GM12878 (cell line): ENCODE data around the gene CKAP5. TPM values are rescaled to one million over a fixed set of nuclear protein-coding genes. Genes with fewer than 3 reads are reported as not detected.
"Not testable (repeated sequence)": the region's sequence is repeated elsewhere in the genome, so short reads cannot be mapped to it uniquely, and the experiment has no call there.

Experiments used
- ATAC-seq: fragments of 200-7000 bp; cut with Tn5 transposase; 3 replicates; pipeline ENCODE4 v1.9.1; 2020; ENCODE audit warnings: mild to moderate bottlenecking, moderate library complexity
- BruUV-seq: library from RNA; stranded (reverse); fragments of 400-500 nt; replicated peaks from 2 replicates; lab custom pipeline; 2021; lab: Mats Ljungman, UMichigan
- CTCF ChIA-PET: fragments of 300-600 bp; sonication (Branson Sonifier 250); formaldehyde crosslinking; extraction: SDS; loops from one replicate; lab custom pipeline; 2021; ENCODE audit warnings: inconsistent platforms; lab: Yijun Ruan, JAX
- POLR2A ChIA-PET: fragments of 350-600 bp; formaldehyde crosslinking; extraction: SDS; loops from one replicate; lab custom pipeline; 2021; ENCODE audit warnings: inconsistent platforms; lab: Charles Lee
- RAD21 ChIA-PET: fragments of 300-600 bp; sonication (Branson Sonifier 250); formaldehyde crosslinking; loops from one replicate; lab custom pipeline; 2023; ENCODE audit warnings: antibody characterized with exemption; ENCODE audit not compliant: unreplicated experiment; lab: Charles Lee
- SMC1A ChIA-PET: fragments of 300-600 bp; sonication (Branson Sonifier 250); formaldehyde crosslinking; loops from one replicate; lab custom pipeline; 2023; ENCODE audit not compliant: unreplicated experiment, uncharacterized antibody; lab: Charles Lee
- DNase-seq: peaks from one replicate; pipeline ENCODE4 v3.0.0-alpha.2; 2011; ENCODE audit warnings: low read depth, low spot score
- FAIRE-seq: peaks from 3 replicates; lab custom pipeline; 2011; peaks lifted over from hg19 to GRCh38; lab: Jason Lieb, UNC
- H2AFZ ChIP-seq: 2 replicates; pipeline ENCODE4 v1.6.0; 2011; ENCODE audit warnings: low read depth, low read length, control low read depth; ENCODE audit not compliant: control insufficient read depth
- H3K27ac ChIP-seq: 2 replicates; pipeline ENCODE4 v1.5.1; 2011; ENCODE audit warnings: control low read depth; ENCODE audit not compliant: control insufficient read depth, insufficient read depth
- H3K27me3 ChIP-seq, 2 experiments: replicated peaks in 1 of 2; 2 replicates each; pipeline versions ENCODE4 v1.6.0 to v1.6.1; 2011; ENCODE audit warnings: low read length in 1 of 2; ENCODE audit not compliant: control insufficient read depth in 2 of 2, insufficient read depth in 2 of 2
- H3K36me3 ChIP-seq, 2 experiments: 2 replicates each; pipeline ENCODE4 v1.5.1; 2011; ENCODE audit warnings: low read length in 1 of 2; ENCODE audit not compliant: control insufficient read depth in 2 of 2, insufficient read depth in 2 of 2
- H3K4me1 ChIP-seq: 2 replicates; pipeline ENCODE4 v1.6.1; 2011; ENCODE audit warnings: mild to moderate bottlenecking, low read length, moderate library complexity, mixed read lengths; ENCODE audit not compliant: control insufficient read depth, insufficient read depth
- H3K4me2 ChIP-seq: 2 replicates; pipeline ENCODE4 v1.6.0; 2011; ENCODE audit warnings: control low read depth; ENCODE audit not compliant: control insufficient read depth, insufficient read depth
- H3K4me3 ChIP-seq: fragments of 200-600 bp; sonication (generic); 2 replicates; pipeline ENCODE4 v1.5.1; 2016
- H3K79me2 ChIP-seq: 2 replicates; pipeline ENCODE4 v1.6.0; 2011; ENCODE audit warnings: low read length; ENCODE audit not compliant: control insufficient read depth, insufficient read depth
- H3K9ac ChIP-seq: 2 replicates; pipeline ENCODE4 v1.8.0; 2011; ENCODE audit warnings: low read length, control low read depth, mixed read lengths; ENCODE audit not compliant: control insufficient read depth, insufficient read depth
- H3K9me3 ChIP-seq: replicated peaks from 3 replicates; pipeline ENCODE4 v1.5.1; 2011; ENCODE audit warnings: mild to moderate bottlenecking, low read length; ENCODE audit not compliant: control insufficient read depth, insufficient read depth
- H4K20me1 ChIP-seq: 2 replicates; pipeline ENCODE4 v1.6.0; 2011; ENCODE audit not compliant: control insufficient read depth, insufficient read depth
- DPF2 ChIP-seq: fragments of 450-650 bp; IDR thresholded peaks from 2 replicates; pipeline ENCODE4 v1.6.1; 2017; ENCODE audit warnings: mild to moderate bottlenecking
- KAT2A ChIP-seq: conservative IDR thresholded peaks from 2 replicates; pipeline ENCODE4 v1.6.1; 2011; ENCODE audit warnings: low read depth, low read length; ENCODE audit not compliant: control insufficient read depth
- MYC ChIP-seq: IDR thresholded peaks from 2 replicates; pipeline ENCODE4 v1.6.1; 2011; ENCODE audit warnings: mild to moderate bottlenecking, low read length, moderate library complexity, inconsistent platforms; ENCODE audit not compliant: insufficient read depth, insufficient replicate concordance, insufficient read length, severe bottlenecking
- NFYA ChIP-seq: IDR thresholded peaks from 2 replicates; pipeline ENCODE4 v1.6.1; 2011; ENCODE audit warnings: low read depth, mild to moderate bottlenecking, low read length, improper control_type of control experiment, borderline replicate concordance
- RUNX3 ChIP-seq: IDR thresholded peaks from 2 replicates; pipeline ENCODE4 v1.6.1; 2012; ENCODE audit warnings: low read length, inconsistent platforms
- WGBS: methylation state at CpG from one replicate; pipeline ENCODE4 v1.1.6; 2016; ENCODE audit warnings: low lambda C conversion rate; ENCODE audit not compliant: insufficient replicate concordance, insufficient coverage; ENCODE audit errors: missing lambda C conversion rate; 5-methylcytosine and 5-hydroxymethylcytosine counted together
- in situ Hi-C: fragments of 300-500 bp; cut with MboI; formaldehyde crosslinking; loops from 9 replicates; pipeline ENCODE4 v1.14.3; 2018; ENCODE audit warnings: mixed read lengths
- intact Hi-C: fragments of 100-400 bp; cut with micrococcal nuclease; formaldehyde crosslinking; loops from one replicate; pipeline ENCODE4 v1.14.2; 2022; ENCODE audit not compliant: unreplicated experiment
- polyA plus RNA-seq, 11 experiments: library from polyadenylated mRNA; depleted of rRNA in 4 of 11; unstranded in 6 of 11; stranded (reverse) in 5 of 11; fragments of >200 nt; fragmentation: Nextera tagmentation in 4 of 11; fragmentation: Illumina TruSeq in 1 of 11; extraction: Ambion mirVana in 4 of 11; extraction: Trizol in 1 of 11; gene quantifications; 1 replicate in 1 of 11; 2 replicates in 10 of 11; pipeline versions ENCODE4 v1.2.1 to v1.2.3, GENCODE V29; 2011 to 2016; ENCODE audit warnings: inconsistent platforms in 2 of 11, missing spikeins in 2 of 11, low read depth in 1 of 11
- total RNA-seq, 4 experiments: library from RNA; depleted of rRNA in 3 of 4; stranded (reverse); fragments of >200 nt in 3 of 4; fragmentation: Illumina TruSeq in 1 of 4; extraction: Trizol in 1 of 4; gene quantifications; 2 replicates each; pipeline versions ENCODE4 v1.2.1 to v1.2.3, GENCODE V29; 2013 to 2021
- TF ChIP-seq, protein P1 (sequence below): fragments of 450-650 bp; IDR thresholded peaks from 2 replicates; pipeline ENCODE4 v1.6.1; 2017; ENCODE audit warnings: mild to moderate bottlenecking, low read depth, inconsistent platforms; ENCODE audit not compliant: poor library complexity, severe bottlenecking
- TF ChIP-seq, protein P2 (sequence below): fragments of 150-350 bp; IDR thresholded peaks from 2 replicates; pipeline ENCODE4 v1.6.1; 2016; ENCODE audit warnings: low read depth, low read length

CKAP5 gene
- total and polyA plus RNA-seq, 10 of the 15 experiments (the other 5 are each of a cell fraction or from before 2014, with no cell fraction given) = 20.1 to 161 (median 79.8) TPM

DNA sequence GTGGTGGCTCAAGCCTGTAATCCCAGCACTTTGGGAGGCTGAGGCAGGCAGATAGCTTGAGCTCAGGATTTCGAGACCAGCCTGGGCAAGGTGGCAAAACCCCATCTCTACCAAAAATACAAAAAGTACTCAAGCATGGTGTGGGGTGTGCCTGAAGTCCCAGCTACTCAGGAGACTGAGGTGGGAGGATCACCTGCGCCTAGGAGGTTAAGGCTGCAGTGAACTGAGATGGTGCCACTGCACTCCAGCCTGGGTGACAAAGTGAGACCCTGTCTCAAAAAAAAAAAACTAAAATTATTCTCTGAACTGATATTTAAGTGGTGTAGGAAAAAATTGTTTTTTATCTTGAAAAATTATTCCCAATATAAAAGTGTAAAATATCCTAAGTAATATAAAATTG lies 46.4 kb downstream of the CKAP5 start:
- WGBS = 100% methylated on average over 2 of the region's 2 CpGs
- H3K9ac ChIP-seq, H3K4me3 ChIP-seq, H3K79me2 ChIP-seq, H3K9me3 ChIP-seq, BruUV-seq, RAD21 ChIA-PET, SMC1A ChIA-PET, FAIRE-seq, intact Hi-C loops, ATAC-seq, H3K27ac ChIP-seq, H3K4me1 ChIP-seq, POLR2A ChIA-PET, H4K20me1 ChIP-seq, DNase-seq, H2AFZ ChIP-seq, H3K27me3 ChIP-seq, H3K4me2 ChIP-seq: not testable (repeated sequence)
- in situ Hi-C loops = loop anchor here (25.0 kb wide), 1 partner anchor 938 kb away; no protein-coding TSS in a partner anchor
- CTCF ChIA-PET = interaction anchor here (0.6 kb wide), 1 partner anchor 1154 kb away, joined by 3 read pairs; no protein-coding TSS in a partner anchor
- H3K36me3 ChIP-seq = peaks cover 4 to 14% of the 10 kb centered on the region in 2 experiments

DNA sequence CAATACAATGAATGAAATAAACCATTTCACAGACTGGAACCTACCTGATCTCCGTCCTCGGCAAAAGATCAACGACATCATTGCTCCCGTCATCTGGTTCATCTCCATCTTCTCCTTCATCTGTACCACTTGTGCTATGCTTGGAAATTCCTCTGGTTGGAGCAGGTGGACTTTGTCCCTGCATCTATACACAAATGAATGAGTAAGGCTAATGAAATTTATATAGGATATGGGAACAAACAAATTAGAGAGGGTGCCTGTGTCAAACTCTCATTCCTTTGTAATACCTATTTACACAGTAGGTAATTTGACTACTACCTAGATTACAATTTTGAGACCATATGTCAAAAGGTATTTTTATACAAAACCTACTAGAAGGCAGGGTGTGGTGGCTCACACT lies 67.7 kb downstream of the CKAP5 start:
- no peak overlapping the region for H2AFZ ChIP-seq
- H3K9me3 ChIP-seq = no peaks in the 10 kb centered on the region
- H3K4me3 ChIP-seq = no peak overlapping the region
- ChIA-PET SMC1A (no interaction called here), CTCF (no interaction called here), RAD21 (no interaction called here), POLR2A (no interaction called here)
- DNase-seq = no peak
- no TSS peak for BruUV-seq
- no peak overlapping the region for H3K4me2 ChIP-seq
- no peak for ATAC-seq
- H3K9ac ChIP-seq = no peak overlapping the region
- intact Hi-C loops (no loop called here), in situ Hi-C loops (loop anchor here (25.0 kb wide), 1 partner anchor 959 kb away; no protein-coding TSS in a partner anchor)
- H3K27ac ChIP-seq = no peak overlapping the region
- FAIRE-seq = no peak
- H3K4me1 ChIP-seq = no peaks in the 10 kb centered on the region
- peaks cover 7 to 35% of the 10 kb centered on the region in 2 experiments for H3K36me3 ChIP-seq
- H4K20me1 ChIP-seq = no peaks in the 10 kb centered on the region
- 98% methylated on average over 4 of the region's 4 CpGs for WGBS
- no peaks in the 10 kb centered on the region for H3K27me3 ChIP-seq
- no peaks in the 10 kb centered on the region for H3K79me2 ChIP-seq
- TF ChIP-seq, protein P1, sequence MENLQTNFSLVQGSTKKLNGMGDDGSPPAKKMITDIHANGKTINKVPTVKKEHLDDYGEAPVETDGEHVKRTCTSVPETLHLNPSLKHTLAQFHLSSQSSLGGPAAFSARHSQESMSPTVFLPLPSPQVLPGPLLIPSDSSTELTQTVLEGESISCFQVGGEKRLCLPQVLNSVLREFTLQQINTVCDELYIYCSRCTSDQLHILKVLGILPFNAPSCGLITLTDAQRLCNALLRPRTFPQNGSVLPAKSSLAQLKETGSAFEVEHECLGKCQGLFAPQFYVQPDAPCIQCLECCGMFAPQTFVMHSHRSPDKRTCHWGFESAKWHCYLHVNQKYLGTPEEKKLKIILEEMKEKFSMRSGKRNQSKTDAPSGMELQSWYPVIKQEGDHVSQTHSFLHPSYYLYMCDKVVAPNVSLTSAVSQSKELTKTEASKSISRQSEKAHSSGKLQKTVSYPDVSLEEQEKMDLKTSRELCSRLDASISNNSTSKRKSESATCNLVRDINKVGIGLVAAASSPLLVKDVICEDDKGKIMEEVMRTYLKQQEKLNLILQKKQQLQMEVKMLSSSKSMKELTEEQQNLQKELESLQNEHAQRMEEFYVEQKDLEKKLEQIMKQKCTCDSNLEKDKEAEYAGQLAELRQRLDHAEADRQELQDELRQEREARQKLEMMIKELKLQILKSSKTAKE = no peak
- TF ChIP-seq NFYA (no peak), MYC (no peak), DPF2 (no peak), RUNX3 (no peak), KAT2A (no peak)
- TF ChIP-seq, protein P2, sequence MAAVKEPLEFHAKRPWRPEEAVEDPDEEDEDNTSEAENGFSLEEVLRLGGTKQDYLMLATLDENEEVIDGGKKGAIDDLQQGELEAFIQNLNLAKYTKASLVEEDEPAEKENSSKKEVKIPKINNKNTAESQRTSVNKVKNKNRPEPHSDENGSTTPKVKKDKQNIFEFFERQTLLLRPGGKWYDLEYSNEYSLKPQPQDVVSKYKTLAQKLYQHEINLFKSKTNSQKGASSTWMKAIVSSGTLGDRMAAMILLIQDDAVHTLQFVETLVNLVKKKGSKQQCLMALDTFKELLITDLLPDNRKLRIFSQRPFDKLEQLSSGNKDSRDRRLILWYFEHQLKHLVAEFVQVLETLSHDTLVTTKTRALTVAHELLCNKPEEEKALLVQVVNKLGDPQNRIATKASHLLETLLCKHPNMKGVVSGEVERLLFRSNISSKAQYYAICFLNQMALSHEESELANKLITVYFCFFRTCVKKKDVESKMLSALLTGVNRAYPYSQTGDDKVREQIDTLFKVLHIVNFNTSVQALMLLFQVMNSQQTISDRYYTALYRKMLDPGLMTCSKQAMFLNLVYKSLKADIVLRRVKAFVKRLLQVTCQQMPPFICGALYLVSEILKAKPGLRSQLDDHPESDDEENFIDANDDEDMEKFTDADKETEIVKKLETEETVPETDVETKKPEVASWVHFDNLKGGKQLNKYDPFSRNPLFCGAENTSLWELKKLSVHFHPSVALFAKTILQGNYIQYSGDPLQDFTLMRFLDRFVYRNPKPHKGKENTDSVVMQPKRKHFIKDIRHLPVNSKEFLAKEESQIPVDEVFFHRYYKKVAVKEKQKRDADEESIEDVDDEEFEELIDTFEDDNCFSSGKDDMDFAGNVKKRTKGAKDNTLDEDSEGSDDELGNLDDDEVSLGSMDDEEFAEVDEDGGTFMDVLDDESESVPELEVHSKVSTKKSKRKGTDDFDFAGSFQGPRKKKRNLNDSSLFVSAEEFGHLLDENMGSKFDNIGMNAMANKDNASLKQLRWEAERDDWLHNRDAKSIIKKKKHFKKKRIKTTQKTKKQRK = no peak
